22Rv1 (cell line): ENCODE measurements around the gene APOA1.

Source experiments
- H3K27ac ChIP-seq: fragments of 450-650 bp; 2 replicates; pipeline ENCODE4 v1.5.1; 2017
- CTCF ChIP-seq: fragments of 450-650 bp; IDR thresholded peaks from 2 replicates; pipeline ENCODE4 v1.5.1; 2017; ENCODE audit warnings: mild to moderate bottlenecking
- ZFX ChIP-seq: fragments of 450-650 bp; IDR thresholded peaks from 2 replicates; pipeline ENCODE4 v1.6.1; 2017; ENCODE audit warnings: antibody characterized with exemption, borderline replicate concordance

APOA1 gene

GRCh38 chr11:116860303-116860702, 22.9 kb upstream of the APOA1 start:
- no peak overlapping the region for H3K27ac ChIP-seq
- no peak for TF ChIP-seq CTCF
- no peak for TF ChIP-seq ZFX

- TF ChIP-seq CTCF: no peak
- TF ChIP-seq ZFX: no peak
- H3K27ac ChIP-seq: no peak overlapping the region
Measured at GRCh38 chr11:116859175-116859574, 21.8 kb upstream of the APOA1 start.

- TF ChIP-seq ZFX: no peak
- no peak for TF ChIP-seq CTCF
- H3K27ac ChIP-seq: no peak overlapping the region
Measured at GRCh38 chr11:116857936-116858335, 20.5 kb upstream of the APOA1 start.

GRCh38 chr11:116857316-116857715, 19.9 kb upstream of the APOA1 start:
- TF ChIP-seq ZFX (no peak), CTCF (no peak)
- no peak overlapping the region for H3K27ac ChIP-seq

GRCh38 chr11:116856423-116856822, 19.0 kb upstream of the APOA1 start:
- no peak overlapping the region for H3K27ac ChIP-seq
- TF ChIP-seq CTCF (no peak), ZFX (no peak)

- no peak overlapping the region for H3K27ac ChIP-seq
- no peak for TF ChIP-seq ZFX
- no peak for TF ChIP-seq CTCF
Measured at GRCh38 chr11:116855413-116855812, 18.0 kb upstream of the APOA1 start.

GRCh38 chr11:116853461-116854073, 16.1 kb upstream of the APOA1 start:
- TF ChIP-seq CTCF: no peak
- no peak for TF ChIP-seq ZFX
- no peak overlapping the region for H3K27ac ChIP-seq
